Ammon's horn (tissue), 1 donor: ENCODE results near the gene ANKS1A.
A peak's percentile ranks its signal among the peaks of the same experiment; 100 is the strongest.
"Not testable (repeated sequence)": the region's sequence is repeated elsewhere in the genome, so short reads cannot be mapped to it uniquely, and the experiment has no call there.

ENCODE experiments used
- DNase-seq: peaks from one replicate; pipeline ENCODE4 v3.0.0-alpha.2; 2016; ENCODE audit warnings: low spot score

ANKS1A gene

GRCh38 chr6:34922177-34922663 is 33.2 kb downstream of the ANKS1A start:
- no peak for DNase-seq

GRCh38 chr6:34924831-34925625 is 36.0 kb downstream of the ANKS1A start:
- DNase-seq = no peak

- DNase-seq = no peak
Observed at GRCh38 chr6:34926655-34927054, 37.6 kb downstream of the ANKS1A start.

GRCh38 chr6:34928220-34928619 is 39.2 kb downstream of the ANKS1A start:
- no peak for DNase-seq

GRCh38 chr6:34928695-34929094 is 39.6 kb downstream of the ANKS1A start:
- no peak for DNase-seq

GRCh38 chr6:34929241-34929978 is 40.4 kb downstream of the ANKS1A start:
- DNase-seq = no peak

- DNase-seq = no peak
Observed at GRCh38 chr6:34930221-34930620, 41.2 kb downstream of the ANKS1A start.

- not testable (repeated sequence) for DNase-seq
Observed at GRCh38 chr6:34932202-34932601, 43.1 kb downstream of the ANKS1A start.

- no peak for DNase-seq
Observed at GRCh38 chr6:34934516-34934915, 45.5 kb downstream of the ANKS1A start.

- no peak for DNase-seq
Observed at GRCh38 chr6:34938268-34938667, 49.2 kb downstream of the ANKS1A start.

- no peak for DNase-seq
Observed at GRCh38 chr6:34940030-34940434, 51.0 kb downstream of the ANKS1A start.

- DNase-seq = no peak
Observed at GRCh38 chr6:34941421-34941820, 52.4 kb downstream of the ANKS1A start.

GRCh38 chr6:34945317-34945716 is 56.3 kb downstream of the ANKS1A start:
- DNase-seq = no peak

GRCh38 chr6:34947561-34947960 is 58.5 kb downstream of the ANKS1A start:
- DNase-seq = no peak

- DNase-seq = no peak
Observed at GRCh38 chr6:34949636-34950035, 60.6 kb downstream of the ANKS1A start.

- no peak for DNase-seq
Observed at GRCh38 chr6:34950849-34951248, 61.8 kb downstream of the ANKS1A start.

- no peak for DNase-seq
Observed at GRCh38 chr6:34951731-34952130, 62.7 kb downstream of the ANKS1A start.

- no peak for DNase-seq
Observed at GRCh38 chr6:34953061-34954025, 64.3 kb downstream of the ANKS1A start.

GRCh38 chr6:34955442-34955841 is 66.4 kb downstream of the ANKS1A start:
- peak; percentile 57 for DNase-seq

GRCh38 chr6:34957231-34957783 is 68.3 kb downstream of the ANKS1A start:
- no peak for DNase-seq

- no peak for DNase-seq
Observed at GRCh38 chr6:34958734-34959133, 69.7 kb downstream of the ANKS1A start.

GRCh38 chr6:34959224-34959623 is 70.2 kb downstream of the ANKS1A start:
- DNase-seq = no peak
